Measurements from ENCODE around the gene TMEM132E. TPM values are rescaled to one million over a fixed set of nuclear protein-coding genes. Genes with fewer than 3 reads are reported as not detected.

TMEM132E gene
- total and polyA plus RNA-seq, 11 donors, result 0.04 to 0.20 (median 0.09) TPM; not detected in 8

DNA sequence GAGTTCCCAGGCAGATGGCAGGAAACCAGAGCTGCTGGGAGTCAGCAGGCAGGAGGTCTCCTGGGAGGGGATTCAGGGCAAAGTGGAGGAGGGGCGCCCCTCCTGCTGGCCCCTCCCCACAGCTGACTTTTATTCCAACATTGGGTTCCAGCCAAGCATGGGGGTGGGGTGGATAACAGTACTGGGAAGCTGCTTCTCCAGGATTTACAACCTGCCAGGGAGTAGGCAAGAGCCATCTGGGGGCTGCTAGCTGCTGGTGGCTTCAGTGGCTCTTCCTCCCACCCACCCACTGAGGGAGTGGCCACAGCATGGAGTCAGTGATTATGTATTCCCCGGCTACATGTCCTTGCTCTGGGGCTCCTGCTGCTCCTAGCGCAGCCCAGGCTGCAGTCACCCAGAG, 36.8 kb downstream of the TMEM132E start:
- DNase-seq, result no peak
- intact Hi-C loops (cut with DNase I), result loop anchor here in 1 of 10 donors (10.0 kb wide), 1 partner anchor 61 kb away; no protein-coding TSS in a partner anchor
- peaks cover 4 to 62% (median 24%) of the 10 kb centered on the region in 9 donors for H3K27me3 ChIP-seq
- WGBS, 4 donors, result 0 to 35% (median 11%) methylated on average over 1 to 3 of the region's 3 CpGs
- H3K27ac ChIP-seq, result no peak overlapping the region
- H3K4me1 ChIP-seq, result no peaks in the 10 kb centered on the region
- no peak overlapping the region for H3K4me3 ChIP-seq
- no peak for ATAC-seq
- no peaks in the 10 kb centered on the region for H3K36me3 ChIP-seq
- H3K9me3 ChIP-seq, result no peaks in the 10 kb centered on the region
- TF ChIP-seq POLR2A (IDR thresholded peaks at IDR 0.05), result no peak
- TF ChIP-seq, protein P1, sequence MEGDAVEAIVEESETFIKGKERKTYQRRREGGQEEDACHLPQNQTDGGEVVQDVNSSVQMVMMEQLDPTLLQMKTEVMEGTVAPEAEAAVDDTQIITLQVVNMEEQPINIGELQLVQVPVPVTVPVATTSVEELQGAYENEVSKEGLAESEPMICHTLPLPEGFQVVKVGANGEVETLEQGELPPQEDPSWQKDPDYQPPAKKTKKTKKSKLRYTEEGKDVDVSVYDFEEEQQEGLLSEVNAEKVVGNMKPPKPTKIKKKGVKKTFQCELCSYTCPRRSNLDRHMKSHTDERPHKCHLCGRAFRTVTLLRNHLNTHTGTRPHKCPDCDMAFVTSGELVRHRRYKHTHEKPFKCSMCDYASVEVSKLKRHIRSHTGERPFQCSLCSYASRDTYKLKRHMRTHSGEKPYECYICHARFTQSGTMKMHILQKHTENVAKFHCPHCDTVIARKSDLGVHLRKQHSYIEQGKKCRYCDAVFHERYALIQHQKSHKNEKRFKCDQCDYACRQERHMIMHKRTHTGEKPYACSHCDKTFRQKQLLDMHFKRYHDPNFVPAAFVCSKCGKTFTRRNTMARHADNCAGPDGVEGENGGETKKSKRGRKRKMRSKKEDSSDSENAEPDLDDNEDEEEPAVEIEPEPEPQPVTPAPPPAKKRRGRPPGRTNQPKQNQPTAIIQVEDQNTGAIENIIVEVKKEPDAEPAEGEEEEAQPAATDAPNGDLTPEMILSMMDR (IDR thresholded peaks at IDR 0.05), result no peak

DNA sequence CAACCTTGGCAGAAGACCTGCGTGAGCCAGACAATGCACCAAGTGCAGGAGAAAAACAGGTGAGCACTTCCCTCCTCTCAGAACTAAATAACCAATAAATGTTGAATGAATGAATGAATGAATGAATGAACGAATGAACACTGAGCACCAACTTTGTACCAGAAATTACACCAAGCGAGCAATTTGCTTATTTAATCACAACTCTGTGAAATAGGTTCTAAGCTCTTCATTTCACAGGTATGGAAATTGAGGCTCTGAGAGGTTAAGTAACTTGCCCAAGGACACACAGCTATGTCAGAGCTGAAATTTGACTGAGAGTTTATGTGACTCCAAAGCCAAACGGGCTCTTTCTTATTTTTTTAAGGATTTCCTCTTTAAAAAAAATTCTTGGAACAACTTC, 38.0 kb downstream of the TMEM132E start:
- no peaks in the 10 kb centered on the region for H3K9me3 ChIP-seq
- intact Hi-C loops (cut with DNase I), result loop anchor here in 1 of 10 donors (10.0 kb wide), 1 partner anchor 63 kb away; no protein-coding TSS in a partner anchor
- no peak for TF ChIP-seq POLR2A (IDR thresholded peaks at IDR 0.05)
- TF ChIP-seq, protein P1 (IDR thresholded peaks at IDR 0.05), result no peak
- H3K27ac ChIP-seq, result no peak overlapping the region
- ATAC-seq (no peak), DNase-seq (no peak)
- H3K4me1 ChIP-seq, result no peaks in the 10 kb centered on the region
- H3K4me3 ChIP-seq, result no peak overlapping the region
- peaks cover 6 to 52% (median 21%) of the 10 kb centered on the region in 9 donors for H3K27me3 ChIP-seq
- no peaks in the 10 kb centered on the region for H3K36me3 ChIP-seq
- WGBS, 4 donors, result 56 to 65% (median 63%) methylated on average over 4 of the region's 4 CpGs

DNA sequence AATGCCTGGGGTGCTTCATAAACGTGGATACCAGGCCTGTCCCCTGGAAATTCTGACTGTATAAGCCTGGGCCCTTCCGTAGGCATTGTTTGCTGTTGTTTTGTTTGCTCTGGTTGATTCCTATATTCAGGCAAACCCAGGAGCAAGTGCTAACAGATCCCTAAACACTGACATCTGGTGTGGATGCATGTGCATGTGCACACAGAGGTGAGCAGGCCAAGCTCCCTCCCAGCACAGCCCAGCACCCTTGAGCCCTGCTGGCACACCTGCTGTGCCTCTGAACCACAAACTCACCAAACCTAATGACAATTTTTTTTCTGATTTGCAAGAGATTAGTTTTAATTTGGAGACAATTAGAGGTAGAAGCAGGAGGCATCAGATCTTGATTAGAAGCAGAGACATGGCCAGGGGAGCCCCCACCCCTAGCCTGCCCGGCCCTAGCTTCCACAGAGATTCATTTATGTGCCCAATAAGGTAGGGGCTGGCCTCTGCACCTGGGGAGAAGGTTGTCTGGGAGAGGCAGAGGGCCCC, 40.4 kb downstream of the TMEM132E start:
- no peaks in the 10 kb centered on the region for H3K4me1 ChIP-seq
- H3K9me3 ChIP-seq, result no peaks in the 10 kb centered on the region
- ATAC-seq (no peak), DNase-seq (no peak)
- H3K27ac ChIP-seq, result no peak overlapping the region
- H3K4me3 ChIP-seq, result no peak overlapping the region
- WGBS, 4 donors, result 62 to 82% (median 75%) methylated on average over 3 of the region's 3 CpGs
- TF ChIP-seq POLR2A (IDR thresholded peaks at IDR 0.05), result no peak
- TF ChIP-seq, protein P1 (IDR thresholded peaks at IDR 0.05), result no peak
- intact Hi-C loops (cut with DNase I), result loop anchor here in 2 of 10 donors (10.0 kb wide), 2 partner anchors 65 to 495 kb away; partner anchors contain the start of gene RAD51D (in 1 of the 2)
- H3K27me3 ChIP-seq, result peaks cover 2 to 62% (median 21%) of the 10 kb centered on the region in 9 donors
- H3K36me3 ChIP-seq, result no peaks in the 10 kb centered on the region

- WGBS, 4 donors, result 78 to 88% (median 84%) methylated on average over 5 of the region's 5 CpGs
These were observed 41.1 kb downstream of the TMEM132E start for GRCh38 chr17:34620458-34620857.

More at GRCh38 chr17:34620458-34620857, 41.1 kb downstream of the TMEM132E start:
- Histone ChIP-seq H3K4me1 (no peaks in the 10 kb centered on the region), H3K4me3 (no peak overlapping the region), H3K27me3 (peaks cover 6 to 70% (median 27%) of the 10 kb centered on the region in 9 donors), H3K36me3 (no peaks in the 10 kb centered on the region), H3K27ac (no peak overlapping the region), H3K9me3 (no peaks in the 10 kb centered on the region)
- intact Hi-C loops (cut with DNase I), result loop anchor here in 1 of 10 donors (10.0 kb wide), 1 partner anchor 494 kb away; the partner anchor contains the start of gene RAD51D
- TF ChIP-seq, protein P1 (IDR thresholded peaks at IDR 0.05), result no peak
- no peak for TF ChIP-seq POLR2A (IDR thresholded peaks at IDR 0.05)
- no peak for ATAC-seq
- DNase-seq, result no peak
